Trophoblast cell (in vitro differentiated cells and primary cell): ENCODE measurements around the gene NTN4.

Source experiments
- DNase-seq, 2 donors: peaks; one replicate each; pipeline ENCODE4 v3.0.0-alpha.2; 2016
- H2AFZ ChIP-seq: 2 replicates; pipeline ENCODE4 v1.6.1; 2013; ENCODE audit warnings: low read length, moderate library complexity, mild to moderate bottlenecking; ENCODE audit not compliant: insufficient read depth, poor library complexity
- H2AK5ac ChIP-seq: 2 replicates; pipeline ENCODE4 v1.6.1; 2013; ENCODE audit warnings: mild to moderate bottlenecking, low read length
- H2BK120ac ChIP-seq: 2 replicates; pipeline ENCODE4 v1.6.1; 2013; ENCODE audit warnings: low read length, mild to moderate bottlenecking, moderate library complexity; ENCODE audit not compliant: insufficient read depth, poor library complexity
- H2BK12ac ChIP-seq: 2 replicates; pipeline ENCODE4 v1.6.1; 2013; ENCODE audit warnings: mild to moderate bottlenecking, low read length, moderate library complexity
- H2BK5ac ChIP-seq: 2 replicates; pipeline ENCODE4 v1.6.1; 2013; ENCODE audit warnings: low read length, low read depth, moderate library complexity, mild to moderate bottlenecking; ENCODE audit not compliant: poor library complexity
- H3K14ac ChIP-seq: 2 replicates; pipeline ENCODE4 v1.6.1; 2013; ENCODE audit warnings: mild to moderate bottlenecking, low read length
- H3K18ac ChIP-seq: 2 replicates; pipeline ENCODE4 v1.6.1; 2013; ENCODE audit warnings: mild to moderate bottlenecking, low read length
- H3K23ac ChIP-seq: 2 replicates; pipeline ENCODE4 v1.6.1; 2013; ENCODE audit warnings: low read length
- H3K27ac ChIP-seq: 2 replicates; pipeline ENCODE4 v1.5.1; 2013; ENCODE audit warnings: low read depth, mild to moderate bottlenecking, inconsistent platforms, low read length, moderate library complexity
- H3K27me3 ChIP-seq: 2 replicates; pipeline ENCODE4 v1.6.1; 2013; ENCODE audit warnings: inconsistent platforms, mild to moderate bottlenecking, low read length, moderate library complexity; ENCODE audit not compliant: insufficient read depth
- H3K36me3 ChIP-seq, 2 experiments: 1 replicate in 1 of 2; 2 replicates in 1 of 2; pipeline ENCODE4 v1.6.1; 2013; ENCODE audit warnings: low read length in 2 of 2, mild to moderate bottlenecking in 2 of 2, moderate library complexity in 1 of 2; ENCODE audit not compliant: insufficient read depth in 2 of 2, control insufficient read depth in 1 of 2
- H3K4ac ChIP-seq: 2 replicates; pipeline ENCODE4 v1.6.1; 2013; ENCODE audit warnings: low read depth, mild to moderate bottlenecking, low read length, moderate library complexity
- H3K4me1 ChIP-seq, 2 experiments: 1 replicate in 1 of 2; 2 replicates in 1 of 2; pipeline ENCODE4 v1.6.1; 2013; ENCODE audit warnings: low read length in 2 of 2, mild to moderate bottlenecking in 2 of 2, moderate library complexity in 1 of 2; ENCODE audit not compliant: insufficient read depth in 2 of 2, control insufficient read depth in 1 of 2
- H3K4me2 ChIP-seq: 2 replicates; pipeline ENCODE4 v1.6.1; 2013; ENCODE audit warnings: inconsistent platforms, mild to moderate bottlenecking, low read length, moderate library complexity
- H3K4me3 ChIP-seq: 2 replicates; pipeline ENCODE4 v1.5.1; 2013; ENCODE audit warnings: mild to moderate bottlenecking, low read depth, low read length, inconsistent platforms
- H3K79me1 ChIP-seq: one replicate; pipeline ENCODE4 v1.6.1; 2013; ENCODE audit warnings: low read length
- H3K79me2 ChIP-seq: 2 replicates; pipeline ENCODE4 v1.6.1; 2013; ENCODE audit warnings: low read length, mild to moderate bottlenecking; ENCODE audit not compliant: control insufficient read depth, insufficient read depth, poor library complexity
- H3K9ac ChIP-seq: 2 replicates; pipeline ENCODE4 v1.6.1; 2013; ENCODE audit warnings: mild to moderate bottlenecking, low read length
- H3K9me3 ChIP-seq: 2 replicates; pipeline ENCODE4 v1.6.1; 2013; ENCODE audit warnings: low read depth, mild to moderate bottlenecking, control low read depth, inconsistent platforms, low read length; ENCODE audit not compliant: insufficient read depth
- H4K12ac ChIP-seq: 2 replicates; pipeline ENCODE4 v1.6.1; 2013; ENCODE audit warnings: low read depth, mild to moderate bottlenecking, low read length, moderate library complexity
- H4K8ac ChIP-seq: 2 replicates; pipeline ENCODE4 v1.6.1; 2013; ENCODE audit warnings: low read depth, mild to moderate bottlenecking, low read length, moderate library complexity
- H4K91ac ChIP-seq: one replicate; pipeline ENCODE4 v1.6.1; 2013; ENCODE audit warnings: low read depth, mild to moderate bottlenecking, low read length, moderate library complexity
- WGBS: extraction: QIAGEN DNeasy Blood & Tissue Kit; methylation state at CpG from one replicate; pipeline ENCODE4 v1.1.7; 2013; ENCODE audit warnings: missing lambda C conversion rate; ENCODE audit not compliant: insufficient read length, insufficient coverage; ENCODE audit errors: extremely low coverage; 5-methylcytosine and 5-hydroxymethylcytosine counted together

The NTN4 gene

GRCh38 chr12:95710386-95710785, 80.2 kb downstream of the NTN4 start:
- H3K9me3 ChIP-seq, result peaks cover 2% of the 10 kb centered on the region
- H4K8ac ChIP-seq, result no peak overlapping the region
- H2BK12ac ChIP-seq, result no peak overlapping the region
- H3K27ac ChIP-seq, result no peak overlapping the region
- no peak overlapping the region for H2AK5ac ChIP-seq
- H3K4ac ChIP-seq, result no peak overlapping the region
- no peaks in the 10 kb centered on the region for H3K79me2 ChIP-seq
- no peak overlapping the region for H3K4me2 ChIP-seq
- DNase-seq, result no peak
- H2BK5ac ChIP-seq, result no peak overlapping the region
- H3K18ac ChIP-seq, result no peak overlapping the region
- H3K9ac ChIP-seq, result no peak overlapping the region
- no peak overlapping the region for H3K23ac ChIP-seq
- H4K12ac ChIP-seq, result no peak overlapping the region
- H3K4me1 ChIP-seq, result peaks cover 0 to 1% of the 10 kb centered on the region in 2 experiments
- H3K4me3 ChIP-seq, result no peak overlapping the region
- H2AFZ ChIP-seq, result no peak overlapping the region
- H3K36me3 ChIP-seq, result no peaks in the 10 kb centered on the region
- H2BK120ac ChIP-seq, result no peak overlapping the region
- no peaks in the 10 kb centered on the region for H3K27me3 ChIP-seq
- no peak overlapping the region for H4K91ac ChIP-seq
- no peaks in the 10 kb centered on the region for H3K79me1 ChIP-seq
- H3K14ac ChIP-seq, result no peak overlapping the region
- WGBS, result no CpG with 5 or more reads among the region's 8 CpGs

- H3K4ac ChIP-seq, result no peak overlapping the region
- H3K23ac ChIP-seq, result no peak overlapping the region
- no peaks in the 10 kb centered on the region for H3K27me3 ChIP-seq
- no peaks in the 10 kb centered on the region for H3K79me2 ChIP-seq
- no peak overlapping the region for H4K8ac ChIP-seq
- no peak overlapping the region for H4K12ac ChIP-seq
- H2BK5ac ChIP-seq, result no peak overlapping the region
- no peak overlapping the region for H3K9ac ChIP-seq
- H3K4me2 ChIP-seq, result no peak overlapping the region
- H3K9me3 ChIP-seq, result peaks cover 2% of the 10 kb centered on the region
- DNase-seq, result no peak
- H4K91ac ChIP-seq, result no peak overlapping the region
- no peak overlapping the region for H2AK5ac ChIP-seq
- peaks cover 0 to 1% of the 10 kb centered on the region in 2 experiments for H3K4me1 ChIP-seq
- no peak overlapping the region for H3K18ac ChIP-seq
- no peaks in the 10 kb centered on the region for H3K79me1 ChIP-seq
- no peaks in the 10 kb centered on the region for H3K36me3 ChIP-seq
- no peak overlapping the region for H2BK12ac ChIP-seq
- no peak overlapping the region for H3K14ac ChIP-seq
- H3K4me3 ChIP-seq, result no peak overlapping the region
- H3K27ac ChIP-seq, result no peak overlapping the region
- no peak overlapping the region for H2AFZ ChIP-seq
- H2BK120ac ChIP-seq, result no peak overlapping the region
- no CpG with 5 or more reads among the region's 2 CpGs for WGBS
These were observed 81.4 kb downstream of the NTN4 start for GRCh38 chr12:95709152-95709551.

- H3K4ac ChIP-seq, result no peak overlapping the region
- no peaks in the 10 kb centered on the region for H3K4me1 ChIP-seq
- H3K9ac ChIP-seq, result no peak overlapping the region
- no peak overlapping the region for H4K12ac ChIP-seq
- H2AFZ ChIP-seq, result no peak overlapping the region
- no peak overlapping the region for H4K8ac ChIP-seq
- H3K27me3 ChIP-seq, result no peaks in the 10 kb centered on the region
- no peaks in the 10 kb centered on the region for H3K79me1 ChIP-seq
- no peak overlapping the region for H3K14ac ChIP-seq
- DNase-seq, result no peak
- H3K27ac ChIP-seq, result no peak overlapping the region
- no peak overlapping the region for H3K4me2 ChIP-seq
- no peak overlapping the region for H4K91ac ChIP-seq
- no CpG with 5 or more reads among the region's 2 CpGs for WGBS
- no peak overlapping the region for H2BK12ac ChIP-seq
- H2BK120ac ChIP-seq, result no peak overlapping the region
- no peak overlapping the region for H3K23ac ChIP-seq
- H3K9me3 ChIP-seq, result no peaks in the 10 kb centered on the region
- H2AK5ac ChIP-seq, result no peak overlapping the region
- no peaks in the 10 kb centered on the region for H3K36me3 ChIP-seq
- H3K18ac ChIP-seq, result no peak overlapping the region
- no peak overlapping the region for H2BK5ac ChIP-seq
- H3K4me3 ChIP-seq, result no peak overlapping the region
- H3K79me2 ChIP-seq, result no peaks in the 10 kb centered on the region
These were observed 85.4 kb downstream of the NTN4 start for GRCh38 chr12:95705143-95705542.

- H3K27ac ChIP-seq, result no peak overlapping the region
- WGBS, result no CpG with 5 or more reads among the region's 3 CpGs
- no peak for DNase-seq
These were observed 86.6 kb downstream of the NTN4 start for GRCh38 chr12:95703986-95704385.

More at GRCh38 chr12:95703986-95704385, 86.6 kb downstream of the NTN4 start:
- H3K4me1 ChIP-seq, result no peaks in the 10 kb centered on the region
- no peak overlapping the region for H2AFZ ChIP-seq
- H4K12ac ChIP-seq, result no peak overlapping the region
- H3K14ac ChIP-seq, result no peak overlapping the region
- no peak overlapping the region for H3K4me2 ChIP-seq
- H2AK5ac ChIP-seq, result no peak overlapping the region
- H3K9ac ChIP-seq, result no peak overlapping the region
- H3K9me3 ChIP-seq, result no peaks in the 10 kb centered on the region
- no peak overlapping the region for H4K8ac ChIP-seq
- no peak overlapping the region for H2BK120ac ChIP-seq
- H4K91ac ChIP-seq, result no peak overlapping the region
- no peak overlapping the region for H3K4ac ChIP-seq
- no peaks in the 10 kb centered on the region for H3K27me3 ChIP-seq
- H3K79me2 ChIP-seq, result no peaks in the 10 kb centered on the region
- H2BK12ac ChIP-seq, result no peak overlapping the region
- no peak overlapping the region for H3K4me3 ChIP-seq
- no peak overlapping the region for H3K23ac ChIP-seq
- no peak overlapping the region for H2BK5ac ChIP-seq
- no peaks in the 10 kb centered on the region for H3K36me3 ChIP-seq
- H3K18ac ChIP-seq, result no peak overlapping the region
- H3K79me1 ChIP-seq, result no peaks in the 10 kb centered on the region
